Epithelial cell of esophagus (primary cell): Measurements from ENCODE around the gene SF3B2.
A peak's percentile ranks its signal among the peaks of the same experiment; 100 is the strongest.

Experiments used
- DNase-seq: peaks from one replicate; pipeline ENCODE4 v3.0.0; 2010; ENCODE audit warnings: low read depth
- H3K4me3 ChIP-seq: 2 replicates; pipeline ENCODE4 v1.5.1; 2011; ENCODE audit warnings: mild to moderate bottlenecking, low read length, control low read depth
- TF ChIP-seq, protein P1 (sequence below): IDR thresholded peaks from 2 replicates; pipeline ENCODE4 v1.5.1; 2011; ENCODE audit warnings: low read depth, mild to moderate bottlenecking, low read length, control low read depth, inconsistent platforms; ENCODE audit not compliant: insufficient read depth; ENCODE audit errors: missing control alignments

Gene SF3B2

DNA sequence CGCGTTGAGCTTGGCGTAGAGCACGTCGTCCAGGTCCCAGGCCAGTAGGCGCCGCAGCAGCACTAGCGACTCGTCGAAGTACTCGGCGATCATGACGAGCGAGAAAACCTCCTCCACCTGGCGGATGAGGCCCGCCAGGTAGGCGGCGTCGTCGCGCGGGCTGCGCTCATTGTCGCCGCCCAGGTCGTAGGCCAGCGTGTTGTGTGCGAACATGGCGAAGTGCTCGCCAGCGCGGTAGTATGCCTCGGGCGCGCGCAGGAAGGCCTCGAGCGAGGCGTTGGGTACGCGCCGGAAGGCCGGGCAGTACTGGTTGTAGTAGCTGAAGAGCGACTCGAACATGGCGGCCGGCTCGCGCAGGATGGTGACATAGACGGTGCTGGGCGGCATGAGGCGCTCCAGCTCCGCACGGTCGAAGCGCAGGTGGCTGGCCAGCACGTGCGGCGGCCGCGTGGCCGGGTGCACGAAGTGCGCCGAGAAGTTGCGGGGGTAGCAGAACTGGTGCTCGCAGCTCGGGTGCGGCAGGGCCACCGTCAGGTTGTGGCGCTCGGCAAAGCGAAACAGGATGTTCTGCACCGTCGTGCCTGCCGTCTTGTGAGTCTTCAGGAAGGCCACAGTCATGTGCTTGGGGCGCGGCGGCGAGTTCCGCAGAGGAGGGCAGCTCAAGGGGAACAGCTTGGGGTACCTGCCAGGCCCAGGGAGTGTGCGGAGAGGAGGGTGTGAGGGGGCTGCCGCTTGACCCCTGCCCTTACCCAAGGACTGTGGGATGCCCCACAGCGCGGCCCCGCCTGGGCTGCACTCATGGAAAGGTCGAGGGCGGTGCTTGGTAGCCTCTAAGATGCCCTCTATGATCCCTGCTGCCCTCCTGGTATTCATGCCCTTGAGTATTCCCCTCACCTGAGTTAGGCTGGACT, 8.9 kb upstream of the SF3B2 start:
- DNase-seq, result no peak
- TF ChIP-seq, protein P1, sequence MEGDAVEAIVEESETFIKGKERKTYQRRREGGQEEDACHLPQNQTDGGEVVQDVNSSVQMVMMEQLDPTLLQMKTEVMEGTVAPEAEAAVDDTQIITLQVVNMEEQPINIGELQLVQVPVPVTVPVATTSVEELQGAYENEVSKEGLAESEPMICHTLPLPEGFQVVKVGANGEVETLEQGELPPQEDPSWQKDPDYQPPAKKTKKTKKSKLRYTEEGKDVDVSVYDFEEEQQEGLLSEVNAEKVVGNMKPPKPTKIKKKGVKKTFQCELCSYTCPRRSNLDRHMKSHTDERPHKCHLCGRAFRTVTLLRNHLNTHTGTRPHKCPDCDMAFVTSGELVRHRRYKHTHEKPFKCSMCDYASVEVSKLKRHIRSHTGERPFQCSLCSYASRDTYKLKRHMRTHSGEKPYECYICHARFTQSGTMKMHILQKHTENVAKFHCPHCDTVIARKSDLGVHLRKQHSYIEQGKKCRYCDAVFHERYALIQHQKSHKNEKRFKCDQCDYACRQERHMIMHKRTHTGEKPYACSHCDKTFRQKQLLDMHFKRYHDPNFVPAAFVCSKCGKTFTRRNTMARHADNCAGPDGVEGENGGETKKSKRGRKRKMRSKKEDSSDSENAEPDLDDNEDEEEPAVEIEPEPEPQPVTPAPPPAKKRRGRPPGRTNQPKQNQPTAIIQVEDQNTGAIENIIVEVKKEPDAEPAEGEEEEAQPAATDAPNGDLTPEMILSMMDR, result no peak

DNA sequence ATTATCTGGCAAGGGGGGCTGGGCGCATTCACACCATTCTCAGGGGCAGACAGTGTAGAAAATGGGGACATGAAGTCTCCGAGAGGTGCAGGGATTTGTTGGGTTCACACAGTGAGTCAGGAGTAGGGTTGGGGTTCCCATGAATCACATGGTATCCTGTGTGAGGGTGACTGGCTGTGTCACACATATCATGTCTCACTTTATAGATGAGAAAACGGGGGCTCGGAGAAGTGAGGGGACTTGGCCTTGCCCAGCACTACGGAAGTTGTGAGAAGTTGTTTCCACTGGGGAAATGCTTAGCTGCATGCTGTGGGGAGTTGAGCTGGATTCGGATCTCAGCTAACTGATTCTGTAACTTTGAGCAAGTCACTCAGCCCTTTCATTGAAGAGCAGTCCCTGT, 7.4 kb upstream of the SF3B2 start:
- no peak overlapping the region for H3K4me3 ChIP-seq
- DNase-seq, result peak; percentile 18
- TF ChIP-seq, protein P1, result no peak

More for the DNA sequence above, 8.9 kb upstream of the SF3B2 start:
- no peak overlapping the region for H3K4me3 ChIP-seq

DNA sequence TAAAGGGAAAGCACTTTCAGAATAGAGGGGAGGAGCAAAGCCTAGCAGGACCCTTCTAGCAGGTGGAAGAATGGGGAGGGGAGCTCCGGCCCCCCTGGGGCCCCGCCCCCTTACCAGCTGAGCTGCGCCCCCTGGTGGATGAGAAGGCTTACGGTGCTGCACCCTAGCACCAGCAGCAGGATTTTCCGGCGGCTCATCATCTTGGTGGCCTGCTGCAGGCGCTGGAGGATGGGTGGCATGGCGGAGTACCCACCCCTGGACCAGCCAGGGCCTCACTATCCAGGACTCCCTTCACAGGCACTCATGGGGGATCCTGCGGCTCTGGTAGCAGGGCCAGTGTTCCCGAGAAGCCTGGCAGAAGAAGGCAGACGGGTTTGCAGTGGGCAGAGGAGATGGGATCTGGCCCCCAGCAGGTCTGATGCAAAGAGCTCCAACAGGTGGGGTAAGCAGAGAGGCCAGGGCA, 7.0 kb upstream of the SF3B2 start:
- TF ChIP-seq, protein P1, result peak; percentile 87
- DNase-seq, result peak; percentile 80
- H3K4me3 ChIP-seq, result no peak overlapping the region

DNA sequence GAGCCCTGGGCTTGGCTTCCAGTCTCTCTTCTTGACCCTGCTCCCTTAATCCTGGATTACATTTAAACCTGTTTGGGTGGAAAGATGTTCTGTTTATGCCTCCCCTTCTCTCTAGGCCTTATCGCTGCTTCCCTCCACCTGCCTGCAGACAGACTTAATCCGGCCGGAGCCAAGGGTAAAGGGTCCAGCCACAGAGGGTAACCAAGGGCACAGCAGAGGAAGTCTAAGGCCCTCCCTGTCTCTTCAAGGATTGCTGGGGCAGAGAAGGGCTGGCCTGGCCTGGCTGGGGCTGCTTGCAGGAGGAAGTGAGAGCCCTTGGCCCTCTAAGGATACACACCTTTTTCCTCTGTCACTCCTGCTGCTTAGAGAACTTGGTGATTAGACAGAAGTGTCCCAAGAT, 5.3 kb upstream of the SF3B2 start:
- DNase-seq, result no peak
- TF ChIP-seq, protein P1, result no peak
- H3K4me3 ChIP-seq, result no peak overlapping the region

DNA sequence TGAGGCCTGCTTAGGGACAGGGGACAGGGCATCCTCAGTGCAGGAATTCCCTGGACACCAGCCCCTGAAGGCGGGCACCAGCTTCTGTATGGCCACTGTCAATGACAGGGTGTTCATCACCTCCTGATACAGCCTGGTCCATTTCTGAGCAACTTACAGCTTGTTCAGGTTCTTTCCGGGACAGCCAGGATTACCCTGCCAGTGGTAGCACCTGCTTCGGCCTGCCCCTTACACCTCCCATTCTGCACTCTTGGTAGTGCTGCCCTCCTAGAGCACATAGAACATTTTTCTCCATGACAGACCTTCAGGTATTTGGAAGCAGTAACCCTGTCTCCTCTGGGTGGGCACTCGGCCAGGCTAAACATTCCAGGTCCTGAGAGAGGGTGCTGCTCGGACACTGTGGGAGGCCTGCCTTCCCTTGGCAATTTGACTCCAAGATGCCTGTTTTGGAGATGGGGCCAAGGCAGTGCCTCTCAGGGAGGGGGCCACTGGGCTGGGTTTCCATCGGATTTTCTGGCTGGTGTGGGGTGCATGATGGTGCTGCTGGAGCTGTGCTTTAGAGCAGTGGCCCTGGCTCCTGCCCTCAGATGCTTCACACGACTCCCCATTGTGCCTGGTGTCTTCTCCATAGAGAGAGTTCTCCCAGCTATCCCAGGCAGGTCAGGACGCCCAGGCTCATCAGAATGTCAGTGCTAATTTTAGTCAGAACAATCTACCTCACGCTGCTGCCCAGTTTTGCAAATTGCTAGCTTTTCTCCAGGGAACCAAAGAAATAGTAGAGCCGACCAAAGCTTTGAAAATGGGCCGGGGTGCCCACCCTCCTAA, 4.4 kb upstream of the SF3B2 start:
- no peak overlapping the region for H3K4me3 ChIP-seq
- TF ChIP-seq, protein P1, result no peak
- no peak for DNase-seq

GRCh38 chr11:66048547-66049323, 3.4 kb upstream of the SF3B2 start, which contains the start of gene GAL3ST3:
TSS of gene GAL3ST3 (minus strand) at chr11:66049161. CDS start at chr11:66045415, 3,746 bp downstream.
- TF ChIP-seq, protein P1, result no peak
- H3K4me3 ChIP-seq, result no peak within 1 kb of the TSS
- no peak for DNase-seq
